ENCODE measurements around the gene ARHGAP4. TPM values are rescaled to one million over a fixed set of nuclear protein-coding genes. Genes with fewer than 3 reads are reported as not detected.
A peak's percentile ranks its signal among the peaks of the same experiment; 100 is the strongest.

ARHGAP4 gene
- total RNA-seq, 1 donor from 2014 or later, result 43.7 TPM

- DNase-seq (ENCODE audit: low spot score), result no peak
These were observed 20.2 kb upstream of the ARHGAP4 start for GRCh38 chrX:153945956-153946943.

DNA sequence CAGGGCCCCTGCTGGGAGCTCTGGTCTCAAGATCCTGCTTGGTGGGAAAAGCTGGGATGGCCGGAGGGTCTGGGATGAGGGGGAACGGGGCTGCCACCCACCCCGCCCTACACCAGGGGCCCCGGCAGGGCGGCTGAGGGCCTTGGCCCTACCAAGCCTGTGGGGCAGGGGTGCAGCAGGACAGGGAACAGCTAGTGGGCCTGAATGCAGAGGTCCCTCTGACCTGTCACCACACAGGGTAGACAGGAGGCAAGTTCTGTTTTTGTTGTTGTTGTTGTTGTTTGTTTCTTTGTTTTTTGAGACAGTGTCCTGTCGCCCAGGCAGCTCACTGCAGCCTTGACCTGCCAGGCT is 18.7 kb upstream of the ARHGAP4 start:
- DNase-seq (ENCODE audit: low spot score), result no peak

DNA sequence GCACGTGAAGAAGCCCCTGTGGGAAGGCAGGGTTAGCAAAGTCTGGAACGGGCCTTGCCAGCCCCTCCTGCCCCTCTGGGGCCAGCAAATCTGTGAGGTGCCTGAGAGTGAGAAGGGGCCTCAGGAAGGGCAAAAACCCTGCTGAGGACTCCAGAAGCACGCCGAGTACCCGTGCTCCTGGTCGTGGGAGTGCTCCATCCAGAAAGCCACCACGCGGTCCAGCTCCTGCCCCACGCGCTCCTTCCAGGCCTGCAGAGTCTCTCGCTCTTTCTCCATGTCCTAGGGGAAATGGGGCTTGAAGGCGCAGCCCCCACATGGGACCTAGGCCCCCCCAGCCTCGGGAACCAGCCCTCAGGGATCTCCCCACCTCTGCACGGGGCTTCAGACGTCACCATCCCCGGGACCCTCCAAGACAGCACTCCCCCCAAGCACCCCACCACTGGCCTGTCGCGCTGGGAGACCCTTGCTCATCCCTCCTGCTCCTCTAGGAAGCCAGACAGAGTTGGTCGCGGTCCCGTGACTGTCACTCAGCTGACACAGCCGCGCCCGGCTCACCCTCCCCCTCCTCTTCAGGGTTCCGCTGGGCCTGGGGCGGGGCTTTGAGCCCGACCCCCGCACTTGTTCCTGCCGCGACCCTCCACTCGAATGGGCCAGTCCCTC is 18.2 kb upstream of the ARHGAP4 start, which contains the start of gene RENBP:
TSS of gene RENBP (minus strand) at position 504 of the 660 bp plus-strand sequence. CDS start at position 471, 33 bp downstream.
- DNase-seq (ENCODE audit: low spot score), result no peak

- no peak for DNase-seq (ENCODE audit: low spot score)
These were observed 15.5 kb upstream of the ARHGAP4 start for GRCh38 chrX:153941336-153942252.

DNA sequence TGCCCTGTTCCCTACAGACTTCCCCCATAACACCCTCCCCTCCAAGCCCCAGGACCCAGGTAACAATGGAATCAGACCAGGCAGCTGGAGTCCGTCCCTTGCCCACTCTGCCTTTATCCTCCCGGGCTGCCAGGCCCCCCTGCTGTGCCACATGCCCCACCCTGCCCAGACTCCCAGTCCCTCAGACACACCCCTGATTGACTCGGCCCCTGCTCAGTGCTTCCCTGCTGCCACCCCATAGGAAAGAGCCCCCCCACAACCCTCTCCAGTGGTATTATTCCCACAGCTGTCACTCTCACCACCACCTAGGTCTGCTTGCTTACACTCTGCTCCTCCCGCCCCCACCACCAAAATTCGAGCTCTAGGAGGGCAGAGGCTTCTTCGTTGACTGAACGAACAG is 13.5 kb upstream of the ARHGAP4 start:
- no peak for DNase-seq (ENCODE audit: low spot score)

DNA sequence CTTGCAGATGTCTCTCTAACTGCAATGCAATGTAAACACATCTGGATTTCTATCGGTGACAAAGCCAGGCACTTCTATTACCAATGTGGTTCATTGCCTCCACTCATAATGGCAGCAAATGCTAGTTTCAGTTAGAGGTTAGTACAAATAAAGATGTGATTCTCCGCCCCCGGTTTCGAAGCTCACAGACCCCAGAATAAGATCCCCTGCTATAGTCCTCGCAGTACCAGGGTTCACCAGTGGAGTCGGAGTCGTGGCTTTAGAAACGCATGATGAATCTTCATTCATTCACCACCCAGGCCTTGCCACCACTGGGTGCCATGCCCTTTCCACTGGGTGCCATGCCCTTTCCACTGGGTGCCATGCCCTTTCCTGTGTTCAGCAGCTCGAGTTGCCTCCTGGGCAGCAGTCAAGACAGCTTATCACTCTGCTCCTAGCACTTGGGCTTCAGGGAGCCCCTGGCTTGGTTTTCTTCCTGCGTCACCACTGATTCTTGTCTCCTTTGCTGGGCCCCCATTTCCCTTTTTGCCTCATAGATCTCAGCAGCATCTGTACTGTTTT is 12.2 kb upstream of the ARHGAP4 start:
- no peak for DNase-seq (ENCODE audit: low spot score)

GRCh38 chrX:153937056-153937455 is 11.0 kb upstream of the ARHGAP4 start:
- no peak for DNase-seq (ENCODE audit: low spot score)

DNA sequence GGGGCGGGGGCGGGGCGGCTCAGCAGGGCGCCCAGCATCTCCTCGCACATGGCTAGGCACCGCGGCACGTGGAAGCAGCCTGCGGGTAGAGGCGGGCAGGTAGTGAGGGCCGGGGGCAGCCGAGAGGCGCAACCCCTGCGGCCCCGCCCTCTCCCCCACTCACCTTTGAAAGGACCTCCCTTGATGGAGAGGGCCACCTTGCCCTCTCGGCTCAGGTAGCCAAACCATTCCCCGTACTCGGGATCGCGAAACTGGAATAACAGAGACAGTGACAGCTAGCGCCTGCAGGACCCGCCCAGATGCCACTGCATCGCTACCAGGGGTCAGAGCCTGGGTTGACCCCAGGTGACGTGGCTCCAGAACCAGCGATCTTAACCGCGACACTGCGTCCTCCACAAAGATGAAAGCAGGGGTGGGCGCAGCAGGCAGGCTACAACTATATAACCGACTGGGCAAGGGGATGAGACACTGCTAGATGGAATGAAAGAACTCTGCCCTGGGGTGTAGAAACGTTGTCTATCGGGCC is 9.3 kb upstream of the ARHGAP4 start:
- no peak for DNase-seq (ENCODE audit: low spot score)

GRCh38 chrX:153934762-153935325 is 8.8 kb upstream of the ARHGAP4 start, which contains the start of gene NAA10:
Gene NAA10, minus strand, starts transcription at chrX:153935037. Its CDS starts 133 bp downstream, at chrX:153934904.
- DNase-seq (ENCODE audit: low spot score), result no peak

GRCh38 chrX:153934148-153934761 is 8.2 kb upstream of the ARHGAP4 start:
- no peak for DNase-seq (ENCODE audit: low spot score)

DNA sequence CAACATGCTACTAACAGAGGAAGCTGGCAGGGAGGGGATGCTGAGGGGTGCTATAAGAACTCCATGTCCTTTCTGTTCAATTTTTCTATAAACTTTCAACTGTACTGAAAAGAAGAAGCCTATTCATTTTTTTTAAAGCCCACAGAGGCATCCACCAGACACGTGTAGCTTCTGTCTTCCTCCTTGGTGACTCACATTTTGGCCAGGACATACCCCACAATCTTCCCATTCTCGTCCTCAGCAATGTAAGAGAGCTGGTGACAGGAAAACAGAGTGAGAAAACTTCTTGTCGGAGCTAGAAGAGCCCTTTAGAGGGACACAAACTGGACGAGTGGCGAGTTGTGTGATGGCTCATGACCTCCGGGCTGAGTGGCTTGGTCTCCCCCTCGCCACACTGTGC is 7.7 kb upstream of the ARHGAP4 start:
- no peak for DNase-seq (ENCODE audit: low spot score)

DNA sequence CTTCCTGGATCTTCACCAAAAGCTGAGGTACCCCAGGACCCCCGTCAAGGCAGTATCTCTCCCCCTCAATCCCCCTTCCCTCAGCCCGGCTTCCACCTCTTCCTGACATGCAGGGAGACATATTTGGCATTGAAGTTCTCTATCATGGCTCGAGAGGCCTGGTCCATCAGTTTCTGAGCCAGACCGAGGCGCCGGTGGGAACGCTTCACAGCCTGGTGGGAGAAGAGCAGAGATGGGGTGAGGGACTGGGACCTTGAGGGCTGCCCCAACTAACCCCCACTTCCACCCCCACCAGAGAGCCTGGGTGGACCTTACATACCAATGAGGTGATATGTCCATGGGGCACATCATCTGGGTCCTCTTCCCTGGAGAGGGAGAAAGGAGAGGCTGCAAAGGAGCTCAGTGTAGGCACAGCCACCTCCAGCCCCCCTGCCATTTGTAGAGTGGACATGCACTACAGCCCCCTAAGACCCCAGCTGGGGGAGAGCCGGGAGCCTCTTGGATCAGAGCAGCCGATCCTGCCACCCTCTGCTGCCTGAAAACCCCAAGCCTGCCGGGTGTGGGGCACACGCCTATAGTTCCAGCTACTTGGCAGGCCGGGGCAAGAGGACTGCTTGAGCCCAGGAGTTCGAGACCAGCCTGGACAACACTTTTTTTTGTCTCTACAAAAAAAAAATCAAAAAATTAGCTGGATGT is 6.3 kb upstream of the ARHGAP4 start:
- no peak for DNase-seq (ENCODE audit: low spot score)

DNA sequence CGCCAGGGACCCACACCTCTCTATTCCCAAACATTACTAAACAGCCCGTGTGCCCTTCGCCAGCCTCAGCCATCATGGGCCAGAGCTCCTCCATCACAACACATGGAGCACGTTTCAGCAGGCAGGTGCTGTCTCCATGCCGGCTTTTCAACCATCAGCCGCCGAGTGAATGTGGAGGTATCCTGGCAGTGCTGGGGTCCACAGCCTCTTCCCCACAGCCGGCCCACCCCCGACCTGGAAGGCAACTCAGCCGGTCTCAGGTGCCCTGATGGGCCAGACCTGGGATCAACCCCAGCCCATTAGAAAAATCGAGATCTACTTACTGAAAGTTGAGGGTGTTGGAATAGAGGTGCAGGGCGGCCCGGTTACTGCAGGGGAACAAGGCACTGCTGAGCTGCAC is 5.7 kb upstream of the ARHGAP4 start:
- DNase-seq (ENCODE audit: low spot score), result no peak

- DNase-seq (ENCODE audit: low spot score), result no peak
These were observed 5.1 kb upstream of the ARHGAP4 start for GRCh38 chrX:153931151-153931550.

DNA sequence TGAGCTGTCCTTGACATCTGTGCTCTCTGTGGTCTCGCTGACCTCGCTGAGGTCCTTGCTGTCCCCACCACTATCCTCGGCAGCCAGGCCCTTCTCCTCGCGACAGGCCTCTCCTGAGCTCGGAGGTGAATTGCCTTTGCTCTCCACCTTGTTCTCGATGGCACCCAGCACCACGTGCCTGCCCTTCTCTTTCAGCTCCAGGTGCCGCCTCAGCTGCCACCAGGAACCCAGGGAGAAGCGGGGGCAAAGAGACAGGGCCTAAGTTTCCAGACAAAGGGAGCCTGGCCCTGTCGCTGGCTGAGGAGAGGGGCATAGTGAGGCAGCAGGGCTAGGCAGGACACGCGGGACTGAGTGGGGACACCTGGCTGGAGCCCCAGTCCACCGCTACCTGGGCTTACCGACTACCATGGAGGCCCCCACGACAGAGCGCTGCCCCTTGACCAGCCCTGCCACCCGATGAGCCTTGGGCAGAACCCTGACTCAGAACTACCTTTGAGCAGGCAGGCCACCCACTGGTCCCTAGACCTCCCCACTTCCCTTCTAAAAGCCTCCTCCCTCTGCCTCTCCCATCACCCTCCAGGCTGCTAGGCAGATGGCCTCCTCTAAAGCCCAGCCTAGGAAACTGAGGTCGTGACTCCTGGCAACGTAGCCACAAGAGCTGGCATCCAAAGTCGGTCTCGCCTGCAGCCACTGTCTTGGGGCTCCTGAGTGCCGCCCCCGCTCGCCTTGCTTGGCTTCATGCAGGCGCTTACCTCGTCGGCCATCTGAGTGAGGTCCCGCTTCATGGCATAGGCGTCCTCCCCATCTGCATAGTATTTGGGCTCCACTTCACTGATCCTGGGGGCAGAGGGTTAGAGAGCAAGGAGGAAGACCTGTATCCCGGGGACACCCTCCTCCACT is 4.2 kb upstream of the ARHGAP4 start:
- no peak for DNase-seq (ENCODE audit: low spot score)

GRCh38 chrX:153929576-153929975 is 3.5 kb upstream of the ARHGAP4 start:
- no peak for DNase-seq (ENCODE audit: low spot score)

DNA sequence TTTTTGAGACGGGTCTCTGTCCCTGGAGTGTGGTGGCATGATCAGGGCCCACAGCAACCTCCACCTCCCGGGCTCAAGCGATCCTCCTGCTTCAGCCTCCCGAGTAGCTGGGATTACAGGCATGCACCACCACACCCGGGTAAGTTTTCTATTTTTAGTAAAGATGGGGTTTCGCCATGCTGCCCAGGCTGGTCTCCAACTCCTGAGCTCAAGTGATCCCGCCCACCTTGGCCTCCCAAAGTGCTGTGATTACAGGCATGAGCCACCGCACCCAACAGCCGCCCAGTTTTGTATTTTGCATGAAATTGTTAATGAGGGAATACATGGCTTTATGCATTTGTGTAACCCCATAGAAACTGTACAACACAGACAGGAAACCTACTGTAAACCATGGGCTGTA is 2.8 kb upstream of the ARHGAP4 start:
- DNase-seq (ENCODE audit: low spot score), result no peak

- DNase-seq (ENCODE audit: low spot score), result peak; percentile 96
These were observed 2.1 kb upstream of the ARHGAP4 start for GRCh38 chrX:153927922-153928760.

Measured in ureter (tissue), 1 donor.